Neuronal stem cell (in vitro differentiated cells): Measurements from ENCODE around the gene C6orf132.
A peak's percentile ranks its signal among the peaks of the same experiment; 100 is the strongest.

Source experiments
- DNase-seq: peaks from one replicate; pipeline ENCODE4 v3.0.0-alpha.2; 2013; ENCODE audit warnings: low spot score
- H2AFZ ChIP-seq: one replicate; pipeline ENCODE4 v1.6.1; 2013; ENCODE audit warnings: mild to moderate bottlenecking, low read length, inconsistent platforms
- H2AK5ac ChIP-seq: 2 replicates; pipeline ENCODE4 v1.6.1; 2013; ENCODE audit warnings: low read depth, mild to moderate bottlenecking, inconsistent platforms, low read length, moderate library complexity, mixed read lengths
- H2BK120ac ChIP-seq: 2 replicates; pipeline ENCODE4 v1.6.1; 2013; ENCODE audit warnings: low read depth, mild to moderate bottlenecking, inconsistent platforms, low read length, moderate library complexity, mixed read lengths
- H2BK12ac ChIP-seq: one replicate; pipeline ENCODE4 v1.6.1; 2013; ENCODE audit warnings: low read length, inconsistent platforms
- H2BK15ac ChIP-seq: 2 replicates; pipeline ENCODE4 v1.6.1; 2013; ENCODE audit warnings: mild to moderate bottlenecking, low read length, inconsistent platforms, mixed read lengths
- H2BK5ac ChIP-seq: one replicate; pipeline ENCODE4 v1.6.1; 2013; ENCODE audit warnings: inconsistent platforms, mild to moderate bottlenecking, low read length, moderate library complexity
- H3K14ac ChIP-seq: one replicate; pipeline ENCODE4 v1.6.1; 2013; ENCODE audit warnings: low read length, inconsistent platforms
- H3K18ac ChIP-seq: 2 replicates; pipeline ENCODE4 v1.6.1; 2013; ENCODE audit warnings: low read length, inconsistent platforms
- H3K23ac ChIP-seq: 2 replicates; pipeline ENCODE4 v1.6.1; 2013; ENCODE audit warnings: low read depth, mild to moderate bottlenecking, mixed read lengths, low read length, inconsistent platforms; ENCODE audit not compliant: poor library complexity
- H3K27ac ChIP-seq: replicated peaks from 3 replicates; pipeline ENCODE4 v1.5.1; 2013; ENCODE audit warnings: low read length, inconsistent platforms
- H3K27me3 ChIP-seq, 3 experiments: 2 replicates each; pipeline ENCODE4 v1.6.1; 2013; ENCODE audit warnings: low read length in 3 of 3, mild to moderate bottlenecking in 2 of 3, inconsistent platforms in 1 of 3, low read depth in 1 of 3, mixed read lengths in 1 of 3, moderate library complexity in 1 of 3; ENCODE audit not compliant: control insufficient read depth in 3 of 3, insufficient read depth in 3 of 3
- H3K36me3 ChIP-seq, 2 donors: replicated peaks in 1 of 2; 2 replicates each; pipeline ENCODE4 v1.6.1; 2013; ENCODE audit warnings: low read length in 2 of 2; ENCODE audit not compliant: control insufficient read depth in 2 of 2, insufficient read depth in 2 of 2
- H3K4ac ChIP-seq: 2 replicates; pipeline ENCODE4 v1.6.1; 2013; ENCODE audit warnings: inconsistent platforms, mild to moderate bottlenecking, low read length, moderate library complexity
- H3K4me1 ChIP-seq, 2 donors: 1 replicate in 1 of 2; 2 replicates in 1 of 2; pipeline ENCODE4 v1.6.1; 2013; ENCODE audit warnings: low read length in 2 of 2, low read depth in 1 of 2; ENCODE audit not compliant: control insufficient read depth in 2 of 2, insufficient read depth in 1 of 2
- H3K4me2 ChIP-seq: one replicate; pipeline ENCODE4 v1.6.1; 2013; ENCODE audit warnings: mild to moderate bottlenecking, low read length, inconsistent platforms; ENCODE audit not compliant: insufficient read depth, poor library complexity, severe bottlenecking
- H3K4me3 ChIP-seq, 2 donors: 2 replicates each; pipeline ENCODE4 v1.5.1; 2013; ENCODE audit warnings: low read length in 2 of 2, mild to moderate bottlenecking in 2 of 2, inconsistent platforms in 1 of 2, moderate library complexity in 1 of 2
- H3K79me1 ChIP-seq: one replicate; pipeline ENCODE4 v1.6.1; 2013; ENCODE audit warnings: low read depth, mild to moderate bottlenecking, inconsistent platforms, low read length, moderate library complexity
- H3K9ac ChIP-seq: one replicate; pipeline ENCODE4 v1.6.1; 2013; ENCODE audit warnings: mild to moderate bottlenecking, low read depth, low read length, inconsistent platforms; ENCODE audit not compliant: poor library complexity
- H3K9me3 ChIP-seq, 2 donors: replicated peaks in 1 of 2; 2 replicates each; pipeline versions ENCODE3 to v1.6.1; 2013; ENCODE audit warnings: low read length in 2 of 2, mild to moderate bottlenecking in 2 of 2, inconsistent platforms in 1 of 2, low read depth in 1 of 2, mixed read lengths in 1 of 2, moderate library complexity in 1 of 2; ENCODE audit not compliant: control insufficient read depth in 2 of 2, insufficient read depth in 1 of 2
- H4K8ac ChIP-seq: one replicate; pipeline ENCODE4 v1.6.1; 2013; ENCODE audit warnings: low read depth, mild to moderate bottlenecking, inconsistent platforms, low read length, moderate library complexity
- H4K91ac ChIP-seq: one replicate; pipeline ENCODE4 v1.6.1; 2013; ENCODE audit warnings: low read length, low read depth, mild to moderate bottlenecking, inconsistent platforms; ENCODE audit not compliant: poor library complexity
- WGBS, 2 donors: extraction: QIAGEN DNeasy Blood & Tissue Kit; methylation state at CpG; one replicate each; pipeline ENCODE4 v1.1.7; 2013; ENCODE audit warnings: missing lambda C conversion rate in 2 of 2, mixed read lengths in 1 of 2; ENCODE audit not compliant: insufficient read length in 2 of 2, insufficient replicate concordance in 1 of 2; ENCODE audit errors: extremely low coverage in 2 of 2; 5-methylcytosine and 5-hydroxymethylcytosine counted together

C6orf132 gene

GRCh38 chr6:42162384-42162783, 20.0 kb upstream of the C6orf132 start:
- Histone ChIP-seq H3K4me3 (no peak overlapping the region), H3K9ac (peak overlapping the region; percentile 61), H4K8ac (no peak overlapping the region), H3K4me1 (peaks cover 14 to 24% of the 10 kb centered on the region in 2 donors), H3K27me3 (peaks cover 0 to 8% (median 0%) of the 10 kb centered on the region in 3 experiments), H2AFZ (peak overlapping the region; percentile 82), H3K27ac (no peak overlapping the region), H4K91ac (no peak overlapping the region), H3K14ac (no peak overlapping the region), H3K36me3 (no peaks in the 10 kb centered on the region), H3K18ac (peak overlapping the region; percentile 78), H3K4me2 (no peak overlapping the region), H2BK15ac (peak overlapping the region; percentile 72), H2BK120ac (no peak overlapping the region), H3K9me3 (no peaks in the 10 kb centered on the region), H2AK5ac (no peak overlapping the region), H3K23ac (no peak overlapping the region), H2BK5ac (peak overlapping the region; percentile 2), H2BK12ac (no peak overlapping the region), H3K4ac (no peak overlapping the region), H3K79me1 (no peaks in the 10 kb centered on the region)
- WGBS, 2 donors = no CpG with 5 or more reads among the region's 7 CpGs
- no peak for DNase-seq

- no peak overlapping the region for H4K91ac ChIP-seq
- no peak overlapping the region for H2BK15ac ChIP-seq
- no peaks in the 10 kb centered on the region for H3K36me3 ChIP-seq
- H3K4me2 ChIP-seq = no peak overlapping the region
- no peak overlapping the region for H2AFZ ChIP-seq
- peaks cover 14 to 24% of the 10 kb centered on the region in 2 donors for H3K4me1 ChIP-seq
- no peak overlapping the region for H3K4ac ChIP-seq
- H2BK12ac ChIP-seq = no peak overlapping the region
- H2BK5ac ChIP-seq = no peak overlapping the region
- peaks cover 0 to 19% (median 0%) of the 10 kb centered on the region in 3 experiments for H3K27me3 ChIP-seq
- no peaks in the 10 kb centered on the region for H3K9me3 ChIP-seq
- H3K27ac ChIP-seq = no peak overlapping the region
- H3K18ac ChIP-seq = peak overlapping the region; percentile 44
- H3K23ac ChIP-seq = no peak overlapping the region
- H3K79me1 ChIP-seq = no peaks in the 10 kb centered on the region
- H2BK120ac ChIP-seq = no peak overlapping the region
- no peak for DNase-seq
- no peak overlapping the region for H4K8ac ChIP-seq
- no CpG with 5 or more reads among the region's 4 CpGs for WGBS, 2 donors
- no peak overlapping the region for H3K4me3 ChIP-seq
- H2AK5ac ChIP-seq = no peak overlapping the region
- H3K14ac ChIP-seq = no peak overlapping the region
- no peak overlapping the region for H3K9ac ChIP-seq
Observed at GRCh38 chr6:42159431-42160024, 17.1 kb upstream of the C6orf132 start.

GRCh38 chr6:42158631-42159030, 16.2 kb upstream of the C6orf132 start:
- no peaks in the 10 kb centered on the region for H3K79me1 ChIP-seq
- WGBS, 2 donors = no CpG with 5 or more reads among the region's 2 CpGs

GRCh38 chr6:42158011-42158410, 15.6 kb upstream of the C6orf132 start:
- Histone ChIP-seq H2AK5ac (peak overlapping the region; percentile 45), H3K4me1 (peaks cover 7 to 21% of the 10 kb centered on the region in 2 donors), H3K18ac (peak overlapping the region; percentile 36), H2AFZ (no peak overlapping the region), H4K91ac (no peak overlapping the region), H3K27me3 (peaks cover 0 to 31% (median 0%) of the 10 kb centered on the region in 3 experiments), H3K4me2 (no peak overlapping the region), H3K79me1 (no peaks in the 10 kb centered on the region), H2BK15ac (peak overlapping the region; percentile 31), H2BK120ac (peak overlapping the region; percentile 32), H3K4ac (peak overlapping the region; percentile 30), H2BK12ac (peak overlapping the region; percentile 31), H3K9ac (no peak overlapping the region), H3K23ac (no peak overlapping the region), H3K27ac (no peak overlapping the region), H3K14ac (peak overlapping the region; percentile 28), H2BK5ac (no peak overlapping the region), H3K4me3 (no peak overlapping the region), H4K8ac (no peak overlapping the region), H3K36me3 (no peaks in the 10 kb centered on the region), H3K9me3 (no peaks in the 10 kb centered on the region)
- no peak for DNase-seq
- no CpG with 5 or more reads among the region's 2 CpGs for WGBS, 2 donors

More at GRCh38 chr6:42158631-42159030, 16.2 kb upstream of the C6orf132 start:
- Histone ChIP-seq H3K4me2 (no peak overlapping the region), H3K4ac (no peak overlapping the region), H3K9ac (no peak overlapping the region), H2BK120ac (no peak overlapping the region), H3K23ac (no peak overlapping the region), H3K4me3 (no peak overlapping the region), H3K14ac (no peak overlapping the region), H2AFZ (no peak overlapping the region), H3K18ac (peak overlapping the region; percentile 29), H3K27me3 (peaks cover 0 to 27% (median 0%) of the 10 kb centered on the region in 3 experiments), H2AK5ac (no peak overlapping the region), H4K91ac (no peak overlapping the region), H4K8ac (no peak overlapping the region), H3K9me3 (no peaks in the 10 kb centered on the region), H2BK5ac (no peak overlapping the region), H3K36me3 (no peaks in the 10 kb centered on the region), H2BK15ac (peak overlapping the region; percentile 31), H3K27ac (no peak overlapping the region), H2BK12ac (no peak overlapping the region), H3K4me1 (peaks cover 10 to 21% of the 10 kb centered on the region in 2 donors)
- DNase-seq = no peak
